Spleen (tissue), 11 donors: ENCODE results near the gene LTB4R2. TPM values are rescaled to one million over a fixed set of nuclear protein-coding genes. Genes with fewer than 3 reads are reported as not detected.

Source experiments
- DNase-seq: peaks from one replicate; pipeline ENCODE4 v3.0.0-alpha.2; 2020
- H3K27ac ChIP-seq, 8 donors: fragments of 200-600 bp; sonication (generic) in 7 of 8; 1 replicate in 4 of 8; 2 replicates in 4 of 8; pipeline versions ENCODE4 v1.5.0 to v1.8.0; 2016 to 2021; ENCODE audit warnings: inconsistent platforms in 4 of 8, mild to moderate bottlenecking in 4 of 8, moderate library complexity in 1 of 8
- H3K27me3 ChIP-seq, 7 donors: fragments of 200-600 bp; sonication (generic) in 6 of 7; replicated peaks in 1 of 7; 1 replicate in 4 of 7; 2 replicates in 3 of 7; pipeline versions ENCODE4 v1.5.0 to v1.8.0; 2016 to 2021; ENCODE audit warnings: inconsistent platforms in 3 of 7, mild to moderate bottlenecking in 1 of 7
- H3K36me3 ChIP-seq, 6 donors: fragments of 200-600 bp; sonication (generic) in 5 of 6; 1 replicate in 4 of 6; 2 replicates in 2 of 6; pipeline versions ENCODE4 v1.5.0 to v1.8.0; 2016 to 2021; ENCODE audit warnings: inconsistent platforms in 2 of 6
- H3K4me1 ChIP-seq, 6 donors: fragments of 200-600 bp; sonication (generic) in 5 of 6; 1 replicate in 3 of 6; 2 replicates in 3 of 6; pipeline versions ENCODE4 v1.5.0 to v1.8.0; 2016 to 2021; ENCODE audit warnings: inconsistent platforms in 3 of 6
- H3K4me3 ChIP-seq, 8 donors: fragments of 200-600 bp; sonication (generic) in 7 of 8; 1 replicate in 4 of 8; 2 replicates in 4 of 8; pipeline versions ENCODE4 v1.5.0 to v1.8.0; 2016 to 2021; ENCODE audit warnings: inconsistent platforms in 4 of 8, mild to moderate bottlenecking in 4 of 8, moderate library complexity in 2 of 8
- H3K9me3 ChIP-seq, 8 donors: fragments of 200-600 bp; sonication (generic) in 7 of 8; 1 replicate in 4 of 8; 2 replicates in 4 of 8; pipeline versions ENCODE4 v1.5.0 to v1.8.0; 2016 to 2021; ENCODE audit warnings: inconsistent platforms in 4 of 8
- CTCF ChIP-seq, 11 experiments: fragments of 200-600 bp in 7 of 11; fragments of 450-650 bp in 4 of 11; sonication (generic) in 4 of 11; IDR thresholded peaks in 8 of 11; conservative IDR thresholded peaks in 3 of 11; 1 replicate in 7 of 11; 2 replicates in 4 of 11; pipeline versions ENCODE4 v1.4.0 to v1.8.0; 2016 to 2021; ENCODE audit warnings: antibody characterized with exemption in 11 of 11, inconsistent platforms in 4 of 11, mild to moderate bottlenecking in 1 of 11
- POLR2A ChIP-seq, 3 donors: fragments of 450-650 bp; IDR thresholded peaks; one replicate each; pipeline ENCODE4 v1.5.1; 2017; ENCODE audit warnings: antibody characterized with exemption in 3 of 3, mild to moderate bottlenecking in 1 of 3
- POLR2AphosphoS5 ChIP-seq, 3 donors: sonication (generic); formaldehyde crosslinking; IDR thresholded peaks; one replicate each; pipeline ENCODE4 v1.5.1; 2017; ENCODE audit warnings: antibody characterized with exemption in 3 of 3
- WGBS, 5 donors: extraction: QIAGEN DNeasy Blood & Tissue Kit in 3 of 5; methylation state at CpG; one replicate each; pipeline versions ENCODE4 v1.1.5 to v1.1.7; 2013 to 2018; 5-methylcytosine and 5-hydroxymethylcytosine counted together
- intact Hi-C: fragments of 100-400 bp; cut with DNase I; formaldehyde crosslinking; loops from one replicate; pipeline ENCODE4 v1.15.0; 2023; ENCODE audit warnings: low total_unique reads
- polyA plus RNA-seq, 3 donors: library from polyadenylated mRNA; stranded (reverse); fragments of 200-250 nt; gene quantifications; one replicate each; pipeline ENCODE4 v1.2.1, GENCODE V29; 2013
- total RNA-seq, 7 donors: library from RNA; depleted of rRNA in 3 of 7; stranded (reverse); fragments of >200 nt in 3 of 7; fragmentation: NEBNext Ultra II Directional in 4 of 7; extraction: Animal tissue kit (Norgen Biotek cat#: 25700) in 4 of 7; gene quantifications; one replicate each; pipeline versions ENCODE4 v1.1.0 to v1.2.1, GENCODE V29; 2016 to 2021
- donor health status: healthy with polysubstance abuse.
- donor health status: DM: no; HTN: no; CAD: no; lungs with moderate emphysema.
- donor health status: DM: no; HTN: no; CAD: no.
- donor health status: Bipolar disorder and iron deficiency.
- donor health status: healthy.
- donor health status: DM: no; HTN: no; CAD: no.
- donor health status: DM: yes; HTN: yes; CAD: no.

The LTB4R2 gene
- total and polyA plus RNA-seq, 10 donors, result 0.83 to 32.3 (median 13.9) TPM

DNA sequence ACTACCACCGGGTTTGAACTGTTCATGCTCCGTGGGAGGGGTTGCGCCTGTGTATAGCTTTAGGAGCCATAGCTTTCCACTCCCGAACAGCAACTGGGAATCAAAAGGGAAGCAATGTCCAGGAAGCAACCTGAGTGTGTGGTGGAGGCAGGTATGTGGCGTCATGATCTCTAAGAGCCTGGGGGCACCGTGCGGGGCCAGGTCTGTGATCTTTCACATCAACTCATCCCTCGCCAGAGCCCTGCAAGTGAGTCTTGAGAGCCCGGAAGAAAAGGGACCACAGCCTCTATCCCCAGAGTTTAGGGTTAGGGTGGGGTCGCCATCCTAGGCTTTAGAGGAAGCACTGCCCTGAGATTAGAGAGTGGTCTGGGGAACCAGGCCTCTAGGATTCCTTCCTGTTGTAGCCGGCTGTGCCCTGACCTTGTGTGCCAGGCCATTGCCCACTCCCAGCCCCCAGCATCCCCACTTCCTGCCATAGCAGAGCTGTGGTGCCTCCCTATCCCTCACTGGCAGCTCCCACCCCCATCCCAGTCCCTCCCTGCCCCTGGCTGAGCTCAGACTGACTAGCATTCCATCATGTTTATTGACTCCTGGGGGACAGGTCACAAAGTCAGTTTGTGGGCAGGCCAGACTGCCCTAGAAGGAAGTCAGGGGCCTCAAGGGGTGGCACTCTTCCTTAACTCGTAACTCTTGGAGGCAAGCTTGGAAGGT is 25.7 kb downstream of the LTB4R2 start:
- no peak for DNase-seq
- WGBS, 5 donors, result 53 to 67% (median 58%) methylated on average over 12 of the region's 12 CpGs
- intact Hi-C loops, result loop anchor here (5.0 kb wide), 1 partner anchor 97 kb away; no protein-coding TSS in a partner anchor
- H3K4me3 ChIP-seq, result peak overlapping the region in 3 of 8 donors; percentile 40 to 71 (median 52)
- TF ChIP-seq POLR2AphosphoS5 (IDR thresholded peaks at IDR 0.05), result peak; percentile 43 to 59 (median 56)
- TF ChIP-seq POLR2A (IDR thresholded peaks at IDR 0.05), result no peak
- peak overlapping the region in 6 of 8 donors; percentile 64 to 85 (median 74) for H3K27ac ChIP-seq
- peaks cover 62 to 99% (median 82%) of the 10 kb centered on the region in 6 donors for H3K4me1 ChIP-seq
- H3K27me3 ChIP-seq, result peaks cover 0 to 34% (median 10%) of the 10 kb centered on the region in 7 donors
- no peaks in the 10 kb centered on the region for H3K9me3 ChIP-seq
- H3K36me3 ChIP-seq, result peaks cover 0 to 34% (median 8%) of the 10 kb centered on the region in 6 donors

DNA sequence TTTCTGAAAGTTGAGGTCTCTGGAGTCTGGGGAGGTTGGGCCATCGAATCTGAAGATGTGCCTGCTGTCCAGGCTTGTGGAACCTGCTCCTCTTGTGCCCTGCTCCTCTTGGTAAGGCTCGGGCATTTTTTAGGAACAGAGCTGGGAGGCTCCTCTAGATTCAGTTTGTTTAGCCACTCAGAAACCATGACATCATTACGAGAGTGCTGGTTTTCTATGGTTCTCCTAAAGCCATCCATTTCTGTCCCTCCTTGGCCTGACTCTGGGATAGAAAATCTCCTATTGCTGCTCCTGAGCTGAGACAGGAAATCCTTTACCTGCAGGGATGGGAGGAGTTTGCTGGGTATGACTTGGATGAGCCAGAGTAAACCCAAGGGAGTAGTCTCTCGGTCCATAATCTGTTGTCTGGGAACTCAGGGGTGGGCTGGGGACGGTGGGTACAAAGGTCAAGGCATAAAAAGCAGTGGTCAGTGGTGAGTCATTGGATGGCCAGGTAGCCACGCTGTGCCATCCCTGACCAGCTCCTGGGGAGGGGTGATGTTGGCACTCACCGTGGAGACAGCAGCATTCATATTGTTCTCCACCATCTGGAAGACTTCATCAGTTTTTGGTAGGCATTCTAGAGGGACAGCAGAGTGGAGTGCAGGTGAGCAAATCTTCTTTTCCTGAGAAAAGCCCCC is 27.3 kb downstream of the LTB4R2 start:
- TF ChIP-seq POLR2A (IDR thresholded peaks at IDR 0.05), result no peak
- no peak for TF ChIP-seq POLR2AphosphoS5 (IDR thresholded peaks at IDR 0.05)
- peaks cover 0 to 32% (median 10%) of the 10 kb centered on the region in 7 donors for H3K27me3 ChIP-seq
- no peaks in the 10 kb centered on the region for H3K9me3 ChIP-seq
- H3K36me3 ChIP-seq, result peaks cover 0 to 34% (median 8%) of the 10 kb centered on the region in 6 donors
- H3K27ac ChIP-seq, result no peak overlapping the region
- intact Hi-C loops, result loop anchor here (5.0 kb wide), 1 partner anchor 95 kb away; no protein-coding TSS in a partner anchor
- H3K4me1 ChIP-seq, result peaks cover 50 to 83% (median 67%) of the 10 kb centered on the region in 6 donors
- 93 to 98% (median 96%) methylated on average over 7 of the region's 7 CpGs for WGBS, 5 donors
- no peak overlapping the region for H3K4me3 ChIP-seq
- DNase-seq, result no peak

- no peak for DNase-seq
- Histone ChIP-seq H3K9me3 (no peaks in the 10 kb centered on the region), H3K4me1 (peaks cover 45 to 78% (median 62%) of the 10 kb centered on the region in 6 donors), H3K27ac (no peak overlapping the region), H3K36me3 (peaks cover 0 to 34% (median 8%) of the 10 kb centered on the region in 6 donors), H3K4me3 (no peak overlapping the region), H3K27me3 (peaks cover 0 to 27% (median 10%) of the 10 kb centered on the region in 7 donors)
- TF ChIP-seq POLR2A (IDR thresholded peaks at IDR 0.05), result no peak
- WGBS, 5 donors, result 95 to 98% (median 96%) methylated on average over 8 of the region's 8 CpGs
- intact Hi-C loops, result loop anchor here (5.0 kb wide), 1 partner anchor 95 kb away; no protein-coding TSS in a partner anchor
Observed at GRCh38 chr14:24337824-24338175, 27.9 kb downstream of the LTB4R2 start.

GRCh38 chr14:24338843-24339242 is 28.9 kb downstream of the LTB4R2 start:
- H3K4me1 ChIP-seq, result peaks cover 35 to 67% (median 51%) of the 10 kb centered on the region in 6 donors
- intact Hi-C loops, result loop anchor here (5.0 kb wide), 1 partner anchor 93 kb away; no protein-coding TSS in a partner anchor
- H3K27me3 ChIP-seq, result peaks cover 0 to 17% (median 10%) of the 10 kb centered on the region in 7 donors
- peaks cover 0 to 34% (median 8%) of the 10 kb centered on the region in 6 donors for H3K36me3 ChIP-seq
- H3K4me3 ChIP-seq, result peak overlapping the region; percentile 41 to 83 (median 52)
- DNase-seq, result no peak
- TF ChIP-seq CTCF (IDR thresholded peaks at IDR 0.05 in 8 of 11, conservative IDR thresholded peaks at IDR 0.05 in 3 of 11) (no peak), POLR2AphosphoS5 (IDR thresholded peaks at IDR 0.05) (no peak), POLR2A (IDR thresholded peaks at IDR 0.05) (no peak)
- 46 to 97% (median 80%) methylated on average over 3 to 14 of the region's 14 CpGs for WGBS, 5 donors
- peak overlapping the region in 3 of 8 donors; percentile 89 to 93 (median 90) for H3K27ac ChIP-seq
- H3K9me3 ChIP-seq, result no peaks in the 10 kb centered on the region

DNA sequence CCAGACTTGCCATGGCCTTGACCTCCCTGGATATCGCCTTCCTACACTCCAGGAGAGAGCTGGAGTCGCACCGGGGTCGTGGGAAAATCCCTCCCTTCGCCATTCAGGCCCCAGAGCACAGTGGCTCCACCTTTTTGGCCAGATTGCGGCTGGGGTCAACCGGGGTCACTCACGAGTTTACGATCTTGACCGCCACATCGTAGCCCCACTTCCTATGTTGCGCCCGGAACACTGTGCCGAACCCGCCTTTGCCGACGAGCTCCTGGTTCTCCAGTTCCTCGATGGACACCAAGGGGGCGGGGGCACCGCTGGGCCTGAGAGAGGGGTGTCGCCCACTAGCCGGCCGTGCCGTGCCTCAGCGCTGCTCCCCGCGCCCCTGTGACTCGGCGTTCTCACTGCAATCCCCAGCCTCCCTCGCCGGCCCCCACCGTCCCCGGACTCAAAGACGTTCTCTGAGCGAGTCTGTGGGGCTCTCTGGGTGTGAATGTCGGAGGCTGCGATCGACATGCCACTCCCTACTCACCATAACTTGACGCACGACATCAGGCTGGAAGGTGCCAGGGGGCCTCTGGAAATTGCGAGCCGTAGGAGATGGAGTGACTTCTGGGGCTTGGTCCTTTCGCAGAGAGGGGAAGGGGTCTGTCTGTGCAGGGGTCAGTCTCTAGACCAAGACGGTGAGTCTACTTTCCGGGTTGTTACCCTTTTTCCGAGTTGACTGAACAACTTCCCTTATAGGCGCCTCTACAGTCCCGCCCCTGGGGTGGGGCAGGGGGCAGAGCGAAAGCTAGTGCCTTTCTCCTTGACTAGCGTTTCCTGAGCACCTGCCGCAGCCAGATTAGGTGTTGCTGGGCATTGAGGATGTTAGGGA is 29.6 kb downstream of the LTB4R2 start, which contains the start of gene RIPK3:
Gene RIPK3, minus strand, starts transcription at position 708 of the 868 bp plus-strand sequence. Its CDS starts 165 bp downstream, at position 543.
- WGBS, 5 donors, result 3 to 7% (median 5%) methylated on average over 41 to 51 of the region's 51 CpGs
- intact Hi-C loops, result loop anchor here (5.0 kb wide), 1 partner anchor 93 kb away; no protein-coding TSS in a partner anchor
- DNase-seq, result peak; percentile 95
- peaks cover 0 to 10% (median 7%) of the 10 kb centered on the region in 7 donors for H3K27me3 ChIP-seq
- peak; percentile 45 to 63 (median 47) for TF ChIP-seq POLR2AphosphoS5 (IDR thresholded peaks at IDR 0.05)
- TF ChIP-seq POLR2A (IDR thresholded peaks at IDR 0.05), result no peak
- H3K9me3 ChIP-seq, result no peaks in the 10 kb centered on the region
- peaks cover 28 to 60% (median 44%) of the 10 kb centered on the region in 6 donors for H3K4me1 ChIP-seq
- H3K4me3 ChIP-seq, result peak within 1 kb of the TSS; percentile 41 to 83 (median 52)
- peaks cover 0 to 34% (median 8%) of the 10 kb centered on the region in 6 donors for H3K36me3 ChIP-seq
- H3K27ac ChIP-seq, result peak within 1 kb of the TSS; percentile 67 to 93 (median 80)
